GM10248 (cell line): Measurements from ENCODE around the gene EIF4E3.

ENCODE experiments used
- CTCF ChIA-PET: fragments of 300-600 bp; sonication (Branson Sonifier 250); formaldehyde crosslinking; extraction: SDS; loops from one replicate; lab custom pipeline; 2021; ENCODE audit warnings: antibody characterized with exemption; lab: Yijun Ruan, JAX
- POLR2A ChIA-PET: fragments of 350-650 bp; sonication (Branson Sonifier 250); formaldehyde crosslinking; extraction: SDS; loops from one replicate; lab custom pipeline; 2020; ENCODE audit warnings: antibody characterized with exemption; lab: Yijun Ruan, JAX
- DNase-seq: peaks from one replicate; pipeline ENCODE4 v3.0.0; 2012; ENCODE audit errors: extremely low spot score
- CTCF ChIP-seq: IDR thresholded peaks from 2 replicates; pipeline ENCODE4 v1.5.1; 2012; ENCODE audit warnings: mild to moderate bottlenecking, low read depth; ENCODE audit errors: extremely low read depth, missing control alignments, control extremely low read depth

Gene EIF4E3

GRCh38 chr3:71725271-71725991, at the start of gene EIF4E3:
EIF4E3 (minus strand) TSS chr3:71725402; CDS start chr3:71725367, 35 bp downstream.
- ChIA-PET CTCF (interaction anchor here (1.4 kb wide), 1 partner anchor 18 kb away, joined by 3 read pairs; no protein-coding TSS in a partner anchor), POLR2A (no interaction called here)
- peak; percentile 73 for DNase-seq
- no peak for TF ChIP-seq CTCF

- POLR2A ChIA-PET = no interaction called here
- DNase-seq = no peak
- CTCF ChIA-PET = interaction anchor here (1.7 kb wide), 1 partner anchor 17 kb away, joined by 4 read pairs; no protein-coding TSS in a partner anchor
- no peak for TF ChIP-seq CTCF
These were observed 46.7 kb upstream of the EIF4E3 start for GRCh38 chr3:71771884-71772283.

- TF ChIP-seq CTCF = no peak
- CTCF ChIA-PET = interaction anchor here (0.9 kb wide), 1 partner anchor 41 kb away, joined by 3 read pairs; no protein-coding TSS in a partner anchor
- no peak for DNase-seq
- POLR2A ChIA-PET = no interaction called here
These were observed 45.9 kb upstream of the EIF4E3 start for GRCh38 chr3:71771126-71771525.

- CTCF ChIA-PET = interaction anchor here (2.4 kb wide), 1 partner anchor 34 kb away, joined by 12 read pairs; no protein-coding TSS in a partner anchor
- POLR2A ChIA-PET = no interaction called here
- no peak for TF ChIP-seq CTCF
- no peak for DNase-seq
These were observed 38.2 kb upstream of the EIF4E3 start for GRCh38 chr3:71763426-71763825.

- no peak for DNase-seq
- POLR2A ChIA-PET = no interaction called here
- TF ChIP-seq CTCF = no peak
- CTCF ChIA-PET = interaction anchor here (1.1 to 2.2 kb wide), 3 partner anchors 9 to 30 kb away, joined by 3 to 7 read pairs (median 3); no protein-coding TSS in a partner anchor
These were observed 34.9 kb upstream of the EIF4E3 start for GRCh38 chr3:71760140-71760539.

- ChIA-PET CTCF (interaction anchor here (1.1 kb wide), 1 partner anchor 13 kb away, joined by 3 read pairs; no protein-coding TSS in a partner anchor), POLR2A (no interaction called here)
- DNase-seq = no peak
- no peak for TF ChIP-seq CTCF
These were observed 34.2 kb upstream of the EIF4E3 start for GRCh38 chr3:71759401-71759800.
